H1 (cell line): ENCODE data around the gene NHLRC2.

ENCODE experiments used
- BACH1 ChIP-seq: IDR thresholded peaks from 2 replicates; pipeline ENCODE4 v1.6.1; 2012; ENCODE audit warnings: low read length, improper control_type of control experiment
- EP300 ChIP-seq, 2 experiments: IDR thresholded peaks; 1 replicate in 1 of 2; 2 replicates in 1 of 2; pipeline ENCODE4 v1.6.1; 2011 to 2012; ENCODE audit warnings: low read depth in 2 of 2, low read length in 2 of 2, mild to moderate bottlenecking in 2 of 2, borderline replicate concordance in 1 of 2, inconsistent platforms in 1 of 2, moderate library complexity in 1 of 2
- EZH2 ChIP-seq: fragments of 200-600 bp; sonication (generic); IDR thresholded peaks from 2 replicates; pipeline ENCODE4 v1.7.1; 2012; ENCODE audit warnings: low read depth, mild to moderate bottlenecking, moderate library complexity, low read length, inconsistent platforms; ENCODE audit not compliant: severe bottlenecking
- GABPA ChIP-seq: IDR thresholded peaks from 2 replicates; pipeline ENCODE4 v1.6.1; 2011; ENCODE audit warnings: mild to moderate bottlenecking, low read length, moderate library complexity, borderline replicate concordance; ENCODE audit not compliant: insufficient read depth
- JUN ChIP-seq: IDR thresholded peaks from 2 replicates; pipeline ENCODE4 v1.6.1; 2011; ENCODE audit warnings: low read depth, mild to moderate bottlenecking, improper control_type of control experiment, low read length
- MAX ChIP-seq: IDR thresholded peaks from 2 replicates; pipeline ENCODE4 v1.6.1; 2012; ENCODE audit warnings: inconsistent platforms
- POLR2A ChIP-seq, 2 experiments: IDR thresholded peaks; 1 replicate in 1 of 2; 2 replicates in 1 of 2; pipeline ENCODE4 v1.6.1; 2011; ENCODE audit warnings: low read depth in 2 of 2, low read length in 2 of 2, mild to moderate bottlenecking in 2 of 2; ENCODE audit errors: control extremely low read depth in 1 of 2
- POLR2AphosphoS5 ChIP-seq: IDR thresholded peaks from 2 replicates; pipeline ENCODE4 v1.6.1; 2011; ENCODE audit warnings: low read depth, low read length
- RAD21 ChIP-seq, 2 experiments: IDR thresholded peaks in 1 of 2; conservative IDR thresholded peaks in 1 of 2; 2 replicates each; pipeline ENCODE4 v1.6.1; 2011; ENCODE audit warnings: low read depth in 2 of 2, low read length in 2 of 2, improper control_type of control experiment in 1 of 2, inconsistent platforms in 1 of 2, mild to moderate bottlenecking in 1 of 2, moderate library complexity in 1 of 2
- RBBP5 ChIP-seq: IDR thresholded peaks from 2 replicates; pipeline ENCODE4 v1.7.1; 2012; ENCODE audit warnings: low read depth, mild to moderate bottlenecking, inconsistent platforms, low read length, moderate library complexity, borderline replicate concordance
- SP1 ChIP-seq: IDR thresholded peaks from 2 replicates; pipeline ENCODE4 v1.6.1; 2011; ENCODE audit warnings: low read depth, low read length
- TF ChIP-seq, protein P1 (sequence below), 3 experiments: IDR thresholded peaks; 1 replicate in 2 of 3; 2 replicates in 1 of 3; pipeline versions ENCODE4 v1.5.1 to v1.6.1; 2011; ENCODE audit warnings: low read length in 3 of 3, mild to moderate bottlenecking in 3 of 3, inconsistent platforms in 2 of 3, low read depth in 1 of 3, moderate library complexity in 1 of 3; ENCODE audit not compliant: insufficient read depth in 1 of 3; ENCODE audit errors: control extremely low read depth in 1 of 3

DNA sequence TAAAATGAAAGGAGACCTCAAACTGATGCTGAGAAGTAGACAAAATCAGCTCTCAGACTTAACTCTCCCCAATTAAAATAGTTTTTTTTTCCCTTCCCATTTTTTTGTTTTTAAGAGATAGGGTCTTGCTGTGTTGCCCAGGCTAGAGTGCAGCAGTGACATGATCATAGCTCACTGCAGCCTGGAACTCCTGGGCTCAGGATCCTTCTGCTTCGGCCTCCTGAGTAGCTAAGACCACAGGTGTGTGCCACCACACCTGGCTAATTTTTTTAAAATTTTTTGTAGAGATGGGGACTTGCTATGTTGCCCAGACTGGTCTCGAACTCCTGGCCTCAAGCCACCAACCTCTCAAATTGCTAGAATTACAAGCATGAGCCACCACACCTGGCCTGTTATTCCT, 61.1 kb downstream of the NHLRC2 start:
- TF ChIP-seq JUN (no peak), GABPA (no peak), POLR2A (IDR thresholded peaks at IDR 0.05; ENCODE audit: control extremely low read depth in 1 of 2, low read depth in 2 of 2, low read length in 2 of 2) (no peak), MAX (no peak), EZH2 (no peak), BACH1 (no peak), RBBP5 (no peak), EP300 (IDR thresholded peaks at IDR 0.05; ENCODE audit: borderline replicate concordance in 1 of 2, low read depth in 2 of 2, low read length in 2 of 2) (no peak), RAD21 (IDR thresholded peaks at IDR 0.05 in 1 of 2, conservative IDR thresholded peaks at IDR 0.05 in 1 of 2; ENCODE audit: low read depth in 2 of 2, low read length in 2 of 2) (no peak), SP1 (no peak), POLR2AphosphoS5 (no peak)
- TF ChIP-seq, protein P1, sequence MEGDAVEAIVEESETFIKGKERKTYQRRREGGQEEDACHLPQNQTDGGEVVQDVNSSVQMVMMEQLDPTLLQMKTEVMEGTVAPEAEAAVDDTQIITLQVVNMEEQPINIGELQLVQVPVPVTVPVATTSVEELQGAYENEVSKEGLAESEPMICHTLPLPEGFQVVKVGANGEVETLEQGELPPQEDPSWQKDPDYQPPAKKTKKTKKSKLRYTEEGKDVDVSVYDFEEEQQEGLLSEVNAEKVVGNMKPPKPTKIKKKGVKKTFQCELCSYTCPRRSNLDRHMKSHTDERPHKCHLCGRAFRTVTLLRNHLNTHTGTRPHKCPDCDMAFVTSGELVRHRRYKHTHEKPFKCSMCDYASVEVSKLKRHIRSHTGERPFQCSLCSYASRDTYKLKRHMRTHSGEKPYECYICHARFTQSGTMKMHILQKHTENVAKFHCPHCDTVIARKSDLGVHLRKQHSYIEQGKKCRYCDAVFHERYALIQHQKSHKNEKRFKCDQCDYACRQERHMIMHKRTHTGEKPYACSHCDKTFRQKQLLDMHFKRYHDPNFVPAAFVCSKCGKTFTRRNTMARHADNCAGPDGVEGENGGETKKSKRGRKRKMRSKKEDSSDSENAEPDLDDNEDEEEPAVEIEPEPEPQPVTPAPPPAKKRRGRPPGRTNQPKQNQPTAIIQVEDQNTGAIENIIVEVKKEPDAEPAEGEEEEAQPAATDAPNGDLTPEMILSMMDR (IDR thresholded peaks at IDR 0.05; ENCODE audit: control extremely low read depth in 1 of 3, insufficient read depth in 1 of 3, low read depth in 1 of 3, low read length in 3 of 3) = no peak
